Endothelial cell of umbilical vein (primary cell): ENCODE data around the gene CARD9. TPM values are rescaled to one million over a fixed set of nuclear protein-coding genes. Genes with fewer than 3 reads are reported as not detected.

ENCODE experiments used
- BruUV-seq: library from RNA; stranded (reverse); fragments of 400-500 nt; replicated peaks from 2 replicates; lab custom pipeline; 2021; lab: Mats Ljungman, UMichigan
- CTCF ChIA-PET: fragments of 300-600, 350-600 bp; sonication (Branson Sonifier 250); formaldehyde crosslinking; loops from one replicate; lab custom pipeline; 2021; ENCODE audit warnings: antibody characterized with exemption, inconsistent platforms; lab: Charles Lee
- POLR2A ChIA-PET: fragments of 300-600, 350-600 bp; sonication (Branson Sonifier 250); formaldehyde crosslinking; loops from one replicate; lab custom pipeline; 2021; ENCODE audit warnings: antibody characterized with exemption, inconsistent platforms; lab: Charles Lee
- DNase-seq: peaks from one replicate; pipeline ENCODE4 v3.0.0-alpha.2; 2011; ENCODE audit warnings: low read depth, low spot score
- FAIRE-seq: peaks from 2 replicates; lab custom pipeline; 2011; peaks lifted over from hg19 to GRCh38; lab: Jason Lieb, UNC
- H2AFZ ChIP-seq: 2 replicates; pipeline ENCODE4 v1.6.0; 2012; ENCODE audit warnings: low read depth, low read length, control low read depth, inconsistent platforms
- H3K27ac ChIP-seq: 2 replicates; pipeline ENCODE4 v1.5.1; 2011; ENCODE audit warnings: low read depth, mild to moderate bottlenecking, control low read depth, low read length, moderate library complexity; ENCODE audit not compliant: insufficient read depth
- H3K27me3 ChIP-seq, 2 experiments: 2 replicates each; pipeline versions ENCODE4 v1.6.0 to v1.6.1; 2011; ENCODE audit warnings: low read length in 2 of 2, mixed read lengths in 1 of 2; ENCODE audit not compliant: control insufficient read depth in 2 of 2, insufficient read depth in 2 of 2
- H3K36me3 ChIP-seq, 2 experiments: 2 replicates in 1 of 2; 3 replicates in 1 of 2; pipeline ENCODE4 v1.5.1; 2011; ENCODE audit warnings: low read length in 2 of 2, mild to moderate bottlenecking in 1 of 2, moderate library complexity in 1 of 2; ENCODE audit not compliant: control insufficient read depth in 2 of 2, insufficient read depth in 2 of 2; ENCODE audit errors: extremely low read depth in 1 of 2
- H3K4me1 ChIP-seq: 3 replicates; pipeline ENCODE4 v1.5.1; 2011; ENCODE audit warnings: mild to moderate bottlenecking, low read length; ENCODE audit not compliant: control insufficient read depth, insufficient read depth; ENCODE audit errors: extremely low read depth
- H3K4me2 ChIP-seq: 2 replicates; pipeline ENCODE4 v1.6.1; 2011; ENCODE audit warnings: low read length, control low read depth, mixed read lengths; ENCODE audit not compliant: insufficient read depth
- H3K4me3 ChIP-seq, 3 experiments: fragments of 200-600 bp in 1 of 3; sonication (generic), shearing (Covaris generic) in 1 of 3; replicated peaks in 1 of 3; 2 replicates each; pipeline ENCODE4 v1.5.1; 2011 to 2016; ENCODE audit warnings: control low read depth in 3 of 3, low read length in 3 of 3, mild to moderate bottlenecking in 2 of 3, inconsistent platforms in 1 of 3, low read depth in 1 of 3, moderate library complexity in 1 of 3; ENCODE audit not compliant: insufficient read depth in 1 of 3
- H3K79me2 ChIP-seq: 2 replicates; pipeline ENCODE4 v1.6.0; 2012; ENCODE audit warnings: low read length, inconsistent platforms; ENCODE audit not compliant: control insufficient read depth, insufficient read depth
- H3K9ac ChIP-seq: replicated peaks from 2 replicates; pipeline ENCODE3; 2011; ENCODE audit warnings: low read length, control low read depth; ENCODE audit not compliant: insufficient read depth; ENCODE audit errors: extremely low read depth
- H3K9me1 ChIP-seq: replicated peaks from 3 replicates; pipeline ENCODE4 v1.6.0; 2011; ENCODE audit warnings: mild to moderate bottlenecking, low read length; ENCODE audit not compliant: control insufficient read depth, insufficient read depth; ENCODE audit errors: extremely low read depth
- H3K9me3 ChIP-seq: replicated peaks from 2 replicates; pipeline ENCODE4 v1.5.1; 2012; ENCODE audit warnings: low read length, inconsistent platforms; ENCODE audit not compliant: control insufficient read depth, insufficient read depth
- H4K20me1 ChIP-seq: replicated peaks from 2 replicates; pipeline ENCODE3; 2011; ENCODE audit warnings: mild to moderate bottlenecking, low read length; ENCODE audit not compliant: control insufficient read depth, insufficient read depth; ENCODE audit errors: extremely low read depth
- EZH2 ChIP-seq: IDR thresholded peaks from 2 replicates; pipeline ENCODE4 v1.6.1; 2012; ENCODE audit warnings: borderline replicate concordance, low read depth, mild to moderate bottlenecking, moderate library complexity, low read length, inconsistent platforms; ENCODE audit not compliant: severe bottlenecking
- FOS ChIP-seq: IDR thresholded peaks from 2 replicates; pipeline ENCODE4 v1.6.1; 2011; ENCODE audit warnings: mild to moderate bottlenecking, low read length, moderate library complexity, borderline replicate concordance; ENCODE audit not compliant: insufficient read depth
- GATA2 ChIP-seq: IDR thresholded peaks from 2 replicates; pipeline ENCODE4 v1.7.0; 2011; ENCODE audit warnings: low read depth, mild to moderate bottlenecking, moderate library complexity, mixed read lengths, low read length; ENCODE audit not compliant: insufficient read length, insufficient read depth
- JUN ChIP-seq: IDR thresholded peaks from 2 replicates; pipeline ENCODE4 v1.6.1; 2011; ENCODE audit warnings: borderline replicate concordance, low read depth; ENCODE audit not compliant: insufficient read length, insufficient read depth
- MYC ChIP-seq: IDR thresholded peaks from one replicate; pipeline ENCODE4 v1.6.1; 2011; ENCODE audit warnings: mild to moderate bottlenecking, low read depth, low read length
- POLR2A ChIP-seq: IDR thresholded peaks from 2 replicates; pipeline ENCODE4 v1.6.1; 2012; ENCODE audit warnings: low read depth, mild to moderate bottlenecking, control low read depth, low read length
- POLR2AphosphoS5 ChIP-seq: IDR thresholded peaks from 2 replicates; pipeline ENCODE4 v1.6.1; 2012; ENCODE audit warnings: low read depth, mild to moderate bottlenecking, control low read depth, low read length, moderate library complexity; ENCODE audit not compliant: insufficient read depth
- dilution Hi-C: fragments of 300-500 bp; cut with MboI; formaldehyde crosslinking; loops from one replicate; pipeline ENCODE4 v1.15.0; 2019; ENCODE audit warnings: low sequenced_read_pairs; ENCODE audit not compliant: extremely low pct_ligation_motif_present
- intact Hi-C: fragments of 100-400 bp; cut with micrococcal nuclease; formaldehyde crosslinking; loops from one replicate; pipeline ENCODE4 v1.10.0; 2022
- polyA plus RNA-seq, 4 experiments: library from polyadenylated mRNA; depleted of rRNA in 3 of 4; stranded (reverse) in 3 of 4; unstranded in 1 of 4; fragments of >200 nt; gene quantifications; 2 replicates each; pipeline versions ENCODE4 v1.2.1 to v1.2.3, GENCODE V29; 2011 to 2012; ENCODE audit warnings: missing spikeins in 1 of 4
- total RNA-seq: library from RNA; stranded (reverse); gene quantifications from 2 replicates; pipeline ENCODE4 v1.2.3, GENCODE V29; 2021
- TF ChIP-seq, protein P1 (sequence below): IDR thresholded peaks from 2 replicates; pipeline ENCODE4 v1.6.1; 2011; ENCODE audit not compliant: insufficient read depth, insufficient read length
- TF ChIP-seq, protein P2 (sequence below), 2 donors: IDR thresholded peaks; 1 replicate in 1 of 2; 2 replicates in 1 of 2; pipeline ENCODE4 v1.5.1; 2011; ENCODE audit warnings: low read length in 2 of 2, mild to moderate bottlenecking in 2 of 2, moderate library complexity in 2 of 2, control low read depth in 1 of 2, inconsistent platforms in 1 of 2, low read depth in 1 of 2; ENCODE audit not compliant: insufficient read depth in 1 of 2; ENCODE audit errors: extremely low read depth in 1 of 2

The CARD9 gene
- total and polyA plus RNA-seq, 2 donors (not counting 3 experiments of a cell fraction or from before 2014, with no cell fraction given), result 0.22 to 0.71 TPM

DNA sequence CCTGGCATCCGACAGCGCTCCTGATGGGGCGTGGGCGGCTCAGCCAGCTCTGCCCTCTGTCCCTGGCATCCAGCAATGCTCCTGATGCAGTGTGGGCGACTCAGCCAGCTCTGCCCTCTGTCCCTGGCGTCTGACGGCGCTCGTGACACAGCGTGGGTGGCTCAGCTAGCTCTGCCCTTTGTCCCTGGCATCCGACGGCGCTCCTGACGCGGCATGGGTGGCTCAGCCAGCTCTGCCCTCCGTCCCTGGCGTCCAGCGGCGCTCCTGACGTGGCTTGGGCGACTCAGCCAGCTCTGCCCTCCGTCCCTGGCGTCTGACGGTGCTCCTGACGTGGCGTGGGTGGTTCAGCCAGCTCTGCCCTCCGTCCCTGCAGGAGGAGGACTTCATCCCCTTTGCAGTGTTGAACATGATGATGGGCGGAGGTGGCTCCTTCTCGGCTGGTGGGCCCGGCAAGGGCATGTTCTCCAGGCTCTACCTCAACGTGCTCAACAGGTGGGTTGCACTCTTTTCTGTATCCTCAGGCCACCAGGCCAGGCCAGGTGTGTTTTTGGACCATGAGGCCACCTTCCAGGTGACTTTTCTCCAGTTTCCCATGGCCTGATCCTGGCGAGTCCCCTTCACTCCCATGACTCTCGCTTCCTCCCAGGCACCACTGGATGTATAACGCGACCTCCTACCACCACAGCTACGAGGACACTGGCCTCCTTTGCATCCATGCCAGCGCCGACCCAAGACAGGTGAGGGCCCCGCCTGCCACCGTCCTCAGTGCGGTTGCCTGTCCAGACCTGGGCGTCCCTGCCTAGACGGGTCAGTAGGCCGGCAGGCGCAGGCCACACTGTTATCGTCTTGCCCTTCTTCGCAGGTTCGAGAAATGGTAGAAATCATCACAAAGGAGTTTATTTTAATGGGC is 45.0 kb upstream of the CARD9 start:
- Histone ChIP-seq H3K36me3 (peaks cover 27 to 70% of the 10 kb centered on the region in 2 experiments), H3K4me1 (no peaks in the 10 kb centered on the region), H3K4me3 (no peak overlapping the region), H2AFZ (no peak overlapping the region), H3K27ac (no peak overlapping the region), H3K9me1 (no peaks in the 10 kb centered on the region), H3K79me2 (peaks cover 2% of the 10 kb centered on the region), H3K4me2 (no peak overlapping the region), H4K20me1 (no peaks in the 10 kb centered on the region), H3K9me3 (no peaks in the 10 kb centered on the region), H3K9ac (no peak overlapping the region), H3K27me3 (no peaks in the 10 kb centered on the region)
- BruUV-seq, result no TSS peak
- intact Hi-C loops (no loop called here), dilution Hi-C loops (no loop called here)
- POLR2A ChIA-PET, result no interaction called here
- TF ChIP-seq POLR2A (no peak), JUN (no peak), FOS (no peak), MYC (no peak), POLR2AphosphoS5 (no peak), EZH2 (no peak), GATA2 (no peak)
- TF ChIP-seq, protein P1, sequence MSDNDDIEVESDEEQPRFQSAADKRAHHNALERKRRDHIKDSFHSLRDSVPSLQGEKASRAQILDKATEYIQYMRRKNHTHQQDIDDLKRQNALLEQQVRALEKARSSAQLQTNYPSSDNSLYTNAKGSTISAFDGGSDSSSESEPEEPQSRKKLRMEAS, result no peak
- TF ChIP-seq, protein P2, sequence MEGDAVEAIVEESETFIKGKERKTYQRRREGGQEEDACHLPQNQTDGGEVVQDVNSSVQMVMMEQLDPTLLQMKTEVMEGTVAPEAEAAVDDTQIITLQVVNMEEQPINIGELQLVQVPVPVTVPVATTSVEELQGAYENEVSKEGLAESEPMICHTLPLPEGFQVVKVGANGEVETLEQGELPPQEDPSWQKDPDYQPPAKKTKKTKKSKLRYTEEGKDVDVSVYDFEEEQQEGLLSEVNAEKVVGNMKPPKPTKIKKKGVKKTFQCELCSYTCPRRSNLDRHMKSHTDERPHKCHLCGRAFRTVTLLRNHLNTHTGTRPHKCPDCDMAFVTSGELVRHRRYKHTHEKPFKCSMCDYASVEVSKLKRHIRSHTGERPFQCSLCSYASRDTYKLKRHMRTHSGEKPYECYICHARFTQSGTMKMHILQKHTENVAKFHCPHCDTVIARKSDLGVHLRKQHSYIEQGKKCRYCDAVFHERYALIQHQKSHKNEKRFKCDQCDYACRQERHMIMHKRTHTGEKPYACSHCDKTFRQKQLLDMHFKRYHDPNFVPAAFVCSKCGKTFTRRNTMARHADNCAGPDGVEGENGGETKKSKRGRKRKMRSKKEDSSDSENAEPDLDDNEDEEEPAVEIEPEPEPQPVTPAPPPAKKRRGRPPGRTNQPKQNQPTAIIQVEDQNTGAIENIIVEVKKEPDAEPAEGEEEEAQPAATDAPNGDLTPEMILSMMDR (IDR thresholded peaks at IDR 0.05; ENCODE audit: extremely low read depth in 1 of 2, insufficient read depth in 1 of 2, low read depth in 1 of 2, low read length in 2 of 2), result no peak
- DNase-seq (no peak), FAIRE-seq (no peak)
- CTCF ChIA-PET, result interaction anchor here (1.4 kb wide), 1 partner anchor 9 kb away, joined by 4 read pairs; the partner anchor contains the start of genes ENTR1 and PMPCA
